HEK293 (cell line): Measurements from ENCODE around the gene POLR2H.

ENCODE experiments used
- FEZF1 ChIP-seq: fragments of 450-650 bp; formaldehyde crosslinking; IDR thresholded peaks from 2 replicates; pipeline ENCODE4 v1.5.1; 2016; ENCODE audit warnings: missing biosample characterization, missing genetic modification characterization
- KLF1 ChIP-seq: fragments of 450-650 bp; formaldehyde crosslinking; IDR thresholded peaks from 2 replicates; pipeline ENCODE4 v1.5.1; 2016; ENCODE audit warnings: missing biosample characterization, missing genetic modification characterization
- PATZ1 ChIP-seq: fragments of 450-650 bp; formaldehyde crosslinking; IDR thresholded peaks from 2 replicates; pipeline ENCODE4 v1.5.1; 2016; ENCODE audit warnings: missing biosample characterization, missing genetic modification characterization
- ZFHX2 ChIP-seq: fragments of 450-650 bp; formaldehyde crosslinking; conservative IDR thresholded peaks from 2 replicates; pipeline ENCODE4 v1.5.1; 2016; ENCODE audit warnings: missing biosample characterization, missing genetic modification characterization
- ZFP41 ChIP-seq: fragments of 450-650 bp; formaldehyde crosslinking; IDR thresholded peaks from 2 replicates; pipeline ENCODE4 v1.5.1; 2016; ENCODE audit warnings: missing biosample characterization, missing genetic modification characterization, borderline replicate concordance
- ZNF10 ChIP-seq: fragments of 450-650 bp; formaldehyde crosslinking; IDR thresholded peaks from 2 replicates; pipeline ENCODE4 v1.5.1; 2017; ENCODE audit warnings: missing biosample characterization, missing genetic modification characterization
- ZNF350 ChIP-seq: fragments of 450-650 bp; formaldehyde crosslinking; IDR thresholded peaks from 2 replicates; pipeline ENCODE4 v1.5.0; 2017; ENCODE audit warnings: missing biosample characterization, mild to moderate bottlenecking, missing genetic modification characterization
- ZNF449 ChIP-seq: fragments of 450-650 bp; formaldehyde crosslinking; IDR thresholded peaks from 2 replicates; pipeline ENCODE4 v1.5.1; 2017; ENCODE audit warnings: missing biosample characterization, mild to moderate bottlenecking, missing genetic modification characterization, moderate library complexity
- ZNF521 ChIP-seq: fragments of 450-650 bp; formaldehyde crosslinking; IDR thresholded peaks from 2 replicates; pipeline ENCODE4 v1.5.1; 2017; ENCODE audit warnings: missing biosample characterization, mild to moderate bottlenecking, missing genetic modification characterization
- ZSCAN30 ChIP-seq: fragments of 450-650 bp; IDR thresholded peaks from 2 replicates; pipeline ENCODE4 v1.5.1; 2018; ENCODE audit warnings: missing biosample characterization, mild to moderate bottlenecking, missing genetic modification characterization, moderate library complexity
- TF ChIP-seq, protein P1 (sequence below): fragments of 450-650 bp; formaldehyde crosslinking; IDR thresholded peaks from 2 replicates; pipeline ENCODE4; 2016; ENCODE audit warnings: missing biosample characterization, missing genetic modification characterization

POLR2H gene

GRCh38 chr3:184417619-184418327, 56.3 kb downstream of the POLR2H start (continued):
- TF ChIP-seq ZSCAN30 (tag by site-specific recombination) (peak; percentile 57; the same call in 1 of the 2 replicates), ZNF449 (tag by site-specific recombination) (no peak), ZFP41 (tag by site-specific recombination) (no peak), FEZF1 (tag by site-specific recombination) (no peak), ZNF521 (tag by site-specific recombination) (no peak), ZNF10 (tag by site-specific recombination) (no peak), KLF1 (peak; percentile 21; the same call in 1 of the 2 replicates), ZFHX2 (tag by site-specific recombination) (no peak), ZNF350 (tag by site-specific recombination) (no peak), PATZ1 (0 out of 2 replicates have a peak, but pooled peaks have one; percentile 24)
- TF ChIP-seq, protein P1, sequence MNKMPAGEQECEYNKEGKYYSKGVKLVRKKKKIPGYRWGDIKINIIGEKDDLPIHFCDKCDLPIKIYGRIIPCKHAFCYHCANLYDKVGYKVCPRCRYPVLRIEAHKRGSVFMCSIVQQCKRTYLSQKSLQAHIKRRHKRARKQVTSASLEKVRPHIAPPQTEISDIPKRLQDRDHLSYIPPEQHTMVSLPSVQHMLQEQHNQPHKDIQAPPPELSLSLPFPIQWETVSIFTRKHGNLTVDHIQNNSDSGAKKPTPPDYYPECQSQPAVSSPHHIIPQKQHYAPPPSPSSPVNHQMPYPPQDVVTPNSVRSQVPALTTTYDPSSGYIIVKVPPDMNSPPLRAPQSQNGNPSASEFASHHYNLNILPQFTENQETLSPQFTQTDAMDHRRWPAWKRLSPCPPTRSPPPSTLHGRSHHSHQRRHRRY, result no peak
- TF ChIP-seq, all 188 proteins: peak for 17
